Activated CD8-positive, alpha-beta memory T cell treated with anti-CD3 and anti-CD28 coated beads, Interleukin-2, amount 50 U/mL, for 1 hour (primary cell): ENCODE data around the gene C19orf73.
"Not testable (repeated sequence)": the region's sequence is repeated elsewhere in the genome, so short reads cannot be mapped to it uniquely, and the experiment has no call there.

Source experiments
- DNase-seq: peaks from one replicate; pipeline ENCODE4 v3.0.0-alpha.2; 2020; ENCODE audit errors: extremely low read depth

Gene C19orf73

GRCh38 chr19:49121841-49122240, 2.9 kb upstream of the C19orf73 start:
- not testable (repeated sequence) for DNase-seq

- no peak for DNase-seq
These were observed 1.9 kb upstream of the C19orf73 start for GRCh38 chr19:49120868-49121267.

- DNase-seq, result no peak
These were observed 1.4 kb upstream of the C19orf73 start for GRCh38 chr19:49120325-49120683.

GRCh38 chr19:49119411-49120324, 725 bp upstream of the C19orf73 start, which contains the start of gene PPFIA3:
PPFIA3 (plus strand) TSS chr19:49119544; CDS start chr19:49127874, 8,330 bp downstream.
- DNase-seq, result no peak

GRCh38 chr19:49117677-49118564, 1.0 kb downstream of the C19orf73 start:
- DNase-seq, result no peak

- no peak for DNase-seq
These were observed 2.4 kb downstream of the C19orf73 start for GRCh38 chr19:49116544-49116943.

GRCh38 chr19:49114630-49115363, 4.1 kb downstream of the C19orf73 start:
- no peak for DNase-seq

GRCh38 chr19:49113762-49114629, 4.9 kb downstream of the C19orf73 start, which contains the start of gene LIN7B:
LIN7B (plus strand) TSS chr19:49114370; CDS start chr19:49114405, 35 bp downstream.
- DNase-seq, result no peak

- no peak for DNase-seq
These were observed 7.5 kb downstream of the C19orf73 start for GRCh38 chr19:49111218-49111998.

- DNase-seq, result no peak
These were observed 8.4 kb downstream of the C19orf73 start for GRCh38 chr19:49110567-49110966.

- DNase-seq, result no peak
These were observed 9.2 kb downstream of the C19orf73 start for GRCh38 chr19:49109569-49110233.

GRCh38 chr19:49109051-49109450, 9.9 kb downstream of the C19orf73 start:
- no peak for DNase-seq

GRCh38 chr19:49107625-49108459, 11.1 kb downstream of the C19orf73 start:
- no peak for DNase-seq

- DNase-seq, result no peak
These were observed 12.3 kb downstream of the C19orf73 start for GRCh38 chr19:49106648-49107135.

GRCh38 chr19:49104229-49104864, 14.6 kb downstream of the C19orf73 start:
- no peak for DNase-seq

- no peak for DNase-seq
These were observed 15.4 kb downstream of the C19orf73 start for GRCh38 chr19:49103331-49104085.

GRCh38 chr19:49102303-49102702, 16.6 kb downstream of the C19orf73 start:
- DNase-seq, result no peak
